HG03460 (cell line): ENCODE measurements around the gene PPFIBP2.

Source experiments
- ATAC-seq: cut with Tn5 transposase; IDR thresholded peaks from one replicate; pipeline ENCODE4 v1.9.1; 2021; ENCODE audit not compliant: unreplicated experiment

Gene PPFIBP2

GRCh38 chr11:7513234-7514098, at the start of gene PPFIBP2:
PPFIBP2 (plus strand) TSS chr11:7513999; CDS start chr11:7549476, 35,477 bp downstream.
- peak; percentile 65 for ATAC-seq

DNA sequence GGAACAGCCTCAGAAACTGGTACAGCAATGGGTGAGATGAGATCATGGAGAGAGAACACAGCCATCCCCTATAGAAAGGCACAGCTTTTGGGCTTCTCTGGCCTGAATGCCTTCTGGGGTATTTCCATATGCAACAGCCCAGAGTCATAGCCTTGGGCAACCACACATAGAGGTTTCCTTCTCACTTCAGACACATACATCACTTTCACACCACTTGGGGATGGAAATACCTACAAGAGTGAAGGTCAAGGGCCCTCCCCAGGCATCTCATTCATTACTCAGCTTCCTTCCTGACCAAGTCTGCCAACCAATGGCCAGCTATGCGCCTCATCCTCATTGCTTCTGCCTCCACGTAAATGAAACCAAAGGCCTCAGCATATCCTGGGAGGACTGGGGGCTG, 46.1 kb upstream of the PPFIBP2 start:
- ATAC-seq: peak; percentile 65

GRCh38 chr11:7469351-7469865, 44.4 kb upstream of the PPFIBP2 start:
- ATAC-seq: no peak

DNA sequence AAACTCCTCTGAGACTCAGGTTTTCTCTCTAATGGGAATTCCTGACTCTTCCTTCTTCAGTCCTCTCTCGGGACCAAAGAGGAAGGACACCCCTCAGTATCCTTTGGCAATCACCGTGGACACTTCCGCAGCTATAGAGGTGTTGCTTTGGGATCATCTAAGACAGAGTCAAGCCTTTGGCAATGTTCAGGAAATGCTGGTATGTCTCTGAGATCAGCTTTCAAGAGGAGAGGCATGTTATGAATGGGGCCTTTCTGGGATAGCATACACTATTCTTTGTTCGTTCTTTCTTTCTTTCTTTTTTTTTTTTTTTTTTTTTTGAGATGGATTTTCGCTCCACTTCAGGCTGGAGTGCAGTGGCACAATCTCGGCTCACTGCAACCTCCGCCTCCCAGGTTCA, 42.7 kb upstream of the PPFIBP2 start:
- no peak for ATAC-seq

DNA sequence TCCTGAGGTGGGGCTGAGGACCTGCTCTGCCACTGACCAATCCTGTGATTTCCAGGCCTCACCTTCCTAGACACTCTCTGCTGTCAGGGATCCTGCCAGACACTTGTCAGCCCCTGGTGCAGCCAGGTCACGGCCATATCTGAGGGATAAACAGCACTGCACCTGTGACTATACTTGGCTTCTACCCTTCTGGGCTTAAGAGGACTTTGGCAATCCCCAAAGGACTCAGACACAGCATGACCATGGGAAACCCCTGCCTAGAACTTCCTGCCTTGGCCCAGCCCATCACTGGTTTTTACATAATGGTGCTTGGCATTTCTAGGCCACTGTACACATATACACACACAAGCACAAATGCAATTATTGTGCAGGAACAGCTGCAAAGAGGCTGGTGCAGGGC, 40.1 kb upstream of the PPFIBP2 start:
- peak; percentile 89 for ATAC-seq

- ATAC-seq: no peak
Measured at GRCh38 chr11:7480113-7480512, 33.7 kb upstream of the PPFIBP2 start.

GRCh38 chr11:7484131-7484530, 29.7 kb upstream of the PPFIBP2 start:
- ATAC-seq: no peak

DNA sequence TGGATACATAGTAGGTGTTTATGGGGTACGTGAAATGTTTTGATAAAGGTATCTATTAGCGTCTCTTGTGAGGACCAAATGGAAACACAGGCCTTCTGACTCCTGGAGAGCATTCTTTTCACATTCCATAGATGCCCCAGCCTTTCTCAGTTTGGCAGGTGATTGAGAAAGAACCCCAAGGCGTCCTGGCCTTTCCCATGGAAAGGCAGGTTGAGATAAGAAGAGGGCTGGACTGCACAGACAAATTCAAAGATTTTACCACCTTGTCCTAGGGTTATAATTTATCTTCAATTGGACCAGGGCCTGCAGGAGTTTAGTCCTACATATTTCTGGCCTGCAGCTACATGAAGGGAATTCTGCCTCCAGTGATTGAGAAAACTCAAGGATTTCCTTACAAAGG, 29.2 kb upstream of the PPFIBP2 start:
- ATAC-seq: no peak

DNA sequence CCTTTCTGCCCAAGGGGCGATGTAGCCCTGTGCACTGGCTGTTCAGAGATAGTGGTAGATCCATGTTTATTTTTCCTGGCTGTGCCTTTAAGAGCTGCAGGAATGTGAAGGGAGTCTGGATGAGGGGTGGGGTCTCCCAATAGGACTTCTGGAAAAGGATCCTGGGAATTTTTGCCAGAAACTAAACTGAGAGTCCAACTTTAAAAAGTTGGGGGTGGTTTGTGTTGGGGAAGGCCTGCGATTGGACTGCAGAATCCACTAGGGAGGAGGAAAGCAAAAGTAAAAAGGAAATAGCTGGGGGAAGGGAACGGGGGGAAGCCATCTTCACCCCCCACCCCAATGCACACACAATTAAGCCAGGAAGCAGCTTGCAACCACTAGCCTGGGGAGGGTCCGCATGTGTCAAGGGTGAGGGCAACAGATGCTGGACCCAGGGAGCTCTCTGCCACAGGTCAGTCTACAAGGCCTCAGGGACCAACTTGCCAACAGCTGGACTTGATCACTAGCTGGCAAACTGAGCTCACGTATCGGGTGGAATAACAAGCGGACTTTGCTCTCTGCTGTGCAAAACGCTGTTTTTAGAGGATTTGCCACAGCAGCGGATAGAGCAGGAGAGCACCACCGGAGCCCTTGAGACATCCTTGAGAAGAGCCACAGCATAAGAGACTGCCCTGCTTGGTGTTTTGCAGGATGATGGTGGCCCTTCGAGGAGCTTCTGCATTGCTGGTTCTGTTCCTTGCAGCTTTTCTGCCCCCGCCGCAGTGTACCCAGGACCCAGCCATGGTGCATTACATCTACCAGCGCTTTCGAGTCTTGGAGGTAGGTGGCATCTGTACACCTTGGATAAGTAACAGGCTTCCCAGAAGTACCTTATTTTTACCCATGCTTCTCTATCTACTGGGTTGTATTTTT, 28.4 kb upstream of the PPFIBP2 start, which contains the start of gene OLFML1:
Gene OLFML1 (plus strand): TSS at position 321 of the 912 bp plus-strand sequence. CDS start 370 bp downstream, at position 691.
- no peak for ATAC-seq

GRCh38 chr11:7486098-7486780, 27.6 kb upstream of the PPFIBP2 start:
- no peak for ATAC-seq

DNA sequence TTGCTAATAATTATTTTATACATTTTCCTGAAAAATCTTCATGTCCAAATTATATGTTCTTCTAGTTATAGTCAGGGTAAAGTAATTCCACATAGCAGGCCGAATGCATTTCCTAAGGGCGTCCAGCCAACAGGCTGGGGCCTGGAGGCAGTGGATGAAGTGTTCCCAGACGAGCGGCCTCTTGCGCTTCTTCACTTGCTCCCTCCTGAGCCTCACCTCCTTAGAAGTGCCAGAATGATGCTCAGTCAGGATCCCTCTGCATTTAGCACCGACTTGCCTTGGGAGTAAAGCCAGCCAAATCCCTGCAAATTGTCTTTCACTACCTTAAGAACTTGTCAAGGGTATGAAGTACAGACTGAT, 27.0 kb upstream of the PPFIBP2 start:
- no peak for ATAC-seq

DNA sequence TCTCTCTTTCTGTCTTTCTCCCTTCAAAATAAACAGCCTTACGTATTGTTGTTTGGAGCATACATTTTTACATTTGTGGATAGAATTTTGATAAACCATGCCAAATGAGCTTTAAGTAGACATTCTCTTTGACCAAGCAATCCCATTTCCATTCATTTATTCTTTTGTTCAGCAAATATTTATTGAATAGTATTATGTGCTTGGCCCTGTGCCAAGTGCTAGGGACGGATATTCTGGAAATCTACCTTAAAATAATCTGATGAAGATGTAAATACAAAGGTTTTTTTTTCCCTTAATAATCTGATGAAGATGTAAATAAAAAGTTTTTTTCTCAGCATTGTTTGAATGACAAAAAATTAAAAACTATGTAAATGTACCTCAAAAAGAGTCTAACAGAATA, 26.4 kb upstream of the PPFIBP2 start:
- ATAC-seq: no peak

DNA sequence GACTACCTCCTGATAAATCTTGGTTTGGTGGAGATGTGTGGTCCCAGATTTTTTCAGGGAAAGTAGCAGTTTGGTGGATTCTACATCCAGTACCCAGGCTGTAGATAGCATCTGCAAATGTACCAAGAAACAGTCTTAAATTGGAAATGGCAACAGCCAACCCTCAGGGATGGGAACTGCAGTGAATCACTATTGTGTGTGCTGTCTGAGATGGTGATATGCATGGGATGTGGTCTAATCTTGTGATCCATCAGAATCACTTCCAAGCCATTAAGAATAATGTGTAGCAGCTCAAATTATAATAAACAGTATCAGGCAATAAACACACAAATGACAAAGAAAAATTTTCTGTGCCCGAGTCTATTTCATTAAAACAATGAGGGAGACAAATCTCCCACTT, 25.1 kb upstream of the PPFIBP2 start:
- no peak for ATAC-seq

DNA sequence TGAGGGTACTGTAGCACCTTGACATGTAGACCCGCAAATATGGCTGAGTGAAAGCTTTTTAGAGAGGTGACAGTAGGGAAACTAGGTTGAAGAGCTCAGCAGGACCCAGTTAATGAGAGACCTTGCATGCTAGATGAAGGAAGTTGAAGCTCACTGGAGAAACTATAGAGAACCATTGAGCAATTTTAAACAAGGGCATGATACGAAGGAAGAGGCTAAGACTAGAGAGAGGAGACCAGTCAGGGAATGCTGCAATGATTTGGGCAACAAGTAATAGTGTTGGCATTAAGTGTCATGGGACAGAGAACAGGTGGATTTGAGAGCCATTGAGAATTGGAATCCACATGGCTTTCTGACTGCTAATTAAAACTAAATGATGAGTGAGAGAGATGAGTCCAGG, 24.4 kb upstream of the PPFIBP2 start:
- no peak for ATAC-seq

GRCh38 chr11:7490054-7490453, 23.7 kb upstream of the PPFIBP2 start:
- ATAC-seq: no peak

DNA sequence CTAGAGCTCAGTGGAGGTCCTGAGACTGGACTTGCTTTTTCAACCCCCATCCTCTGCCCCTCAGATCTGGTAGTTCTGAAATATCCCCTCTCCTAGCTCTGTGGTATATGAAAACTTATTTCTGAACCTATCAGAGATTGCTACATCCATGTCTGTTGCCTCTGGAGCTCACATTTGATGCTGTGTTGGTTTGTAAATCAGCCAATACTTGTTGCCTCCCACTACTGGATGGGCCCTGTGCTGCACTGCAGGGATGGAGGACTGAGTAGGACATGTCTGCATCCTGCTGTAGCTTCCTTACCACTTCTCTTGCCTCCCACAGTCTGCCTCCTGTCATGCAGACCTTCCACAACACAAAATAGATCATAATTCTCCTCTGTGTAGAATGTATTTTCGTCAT, 23.3 kb upstream of the PPFIBP2 start:
- no peak for ATAC-seq

DNA sequence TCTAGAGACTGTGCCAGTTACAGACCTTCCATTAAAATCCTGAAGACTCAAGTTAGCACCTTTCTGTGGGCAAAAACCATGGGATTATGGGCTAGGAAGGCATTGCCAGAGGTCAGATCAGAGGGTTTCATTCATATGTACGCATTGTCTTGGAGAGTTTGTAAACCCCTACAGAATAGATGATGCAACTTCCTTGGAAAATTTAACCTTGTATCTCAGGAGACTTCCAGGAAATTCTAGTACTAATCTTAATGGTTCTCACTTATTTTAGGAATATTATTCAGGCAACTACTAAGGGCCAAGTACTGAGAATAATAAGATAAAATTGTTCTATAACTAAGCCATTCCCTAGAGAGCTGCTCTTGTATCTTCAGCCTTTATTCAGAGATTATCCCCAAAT, 21.5 kb upstream of the PPFIBP2 start:
- no peak for ATAC-seq

GRCh38 chr11:7493670-7494069, 20.1 kb upstream of the PPFIBP2 start:
- ATAC-seq: no peak

- ATAC-seq: no peak
Measured at GRCh38 chr11:7494086-7494745, 19.6 kb upstream of the PPFIBP2 start.

GRCh38 chr11:7495882-7496551, 17.8 kb upstream of the PPFIBP2 start:
- peak; percentile 88 for ATAC-seq
